Measurements from ENCODE around the gene CARMIL1. TPM values are rescaled to one million over a fixed set of nuclear protein-coding genes. Genes with fewer than 3 reads are reported as not detected.

The CARMIL1 gene
- total and polyA plus RNA-seq, 5 donors from 2014 or later, result 0.36 to 3.0 (median 0.49) TPM

GRCh38 chr6:25652007-25652515 lies 372.9 kb downstream of the CARMIL1 start, which contains the start of gene SCGN:
Gene SCGN, plus strand, starts transcription at chr6:25652215. Its CDS starts 189 bp downstream, at chr6:25652404.
- Histone ChIP-seq H3K4me3 (ENCODE audit: low read depth, low read length) (no peak within 1 kb of the TSS), H3K27me3 (ENCODE audit: control insufficient read depth, insufficient read depth, low read length) (peaks cover 21% of the 10 kb centered on the region), H3K36me3 (ENCODE audit: control insufficient read depth, insufficient read depth, low read length) (no peaks in the 10 kb centered on the region), H3K4me1 (ENCODE audit: control insufficient read depth, insufficient read depth, low read length, poor library complexity, severe bottlenecking) (no peaks in the 10 kb centered on the region), H3K9me3 (ENCODE audit: control insufficient read depth in 2 of 2, low read length in 2 of 2) (no peaks in the 10 kb centered on the region), H3K27ac (ENCODE audit: insufficient read depth, low read length, poor library complexity, severe bottlenecking) (no peak within 1 kb of the TSS)
- Mint-ChIP-seq H3K9me3 (peaks cover 0 to 2% (median 0%) of the 10 kb centered on the region in 7 donors), H3K36me3 (no peaks in the 10 kb centered on the region), H3K4me3 (no peak within 1 kb of the TSS), H3K4me1 (no peaks in the 10 kb centered on the region), H3K27ac (no peak within 1 kb of the TSS), H3K27me3 (peaks cover 57% of the 10 kb centered on the region)
- no peak for ATAC-seq (ENCODE audit: low read depth in 2 of 2)
- peak in 2 of 3 donors; percentile 13 to 26 for DNase-seq

DNA sequence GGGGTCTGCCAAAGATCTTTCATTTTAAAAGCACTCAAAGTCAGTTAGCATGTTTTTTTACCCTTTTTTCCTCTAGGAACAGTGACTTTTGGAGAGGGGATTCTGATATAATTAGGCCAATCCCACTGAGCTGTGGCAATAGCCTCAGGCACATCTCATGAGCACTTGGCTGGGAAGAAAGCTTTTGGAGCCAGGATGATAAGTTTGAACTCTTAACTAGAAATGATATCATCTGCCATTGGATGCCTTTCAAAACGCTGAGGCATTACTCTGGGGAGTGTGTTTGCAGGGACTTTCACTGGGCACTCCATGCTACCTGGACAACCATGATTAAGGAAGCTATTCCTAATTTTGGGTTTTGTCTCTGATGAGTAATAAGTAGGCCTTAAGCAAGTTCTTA lies 376.5 kb downstream of the CARMIL1 start:
- no peaks in the 10 kb centered on the region for H3K36me3 ChIP-seq (ENCODE audit: control insufficient read depth, insufficient read depth, low read length)
- no peak for ATAC-seq (ENCODE audit: low read depth in 2 of 2)
- H3K9me3 Mint-ChIP-seq, result no peaks in the 10 kb centered on the region
- H3K27me3 Mint-ChIP-seq, result peaks cover 43% of the 10 kb centered on the region
- H3K36me3 Mint-ChIP-seq, result no peaks in the 10 kb centered on the region
- no peak overlapping the region for H3K27ac Mint-ChIP-seq
- H3K27me3 ChIP-seq (ENCODE audit: control insufficient read depth, insufficient read depth, low read length), result peaks cover 17% of the 10 kb centered on the region
- no peak overlapping the region for H3K4me3 Mint-ChIP-seq
- no peak overlapping the region for H3K27ac ChIP-seq (ENCODE audit: insufficient read depth, low read length, poor library complexity, severe bottlenecking)
- H3K4me1 Mint-ChIP-seq, result no peaks in the 10 kb centered on the region
- no peaks in the 10 kb centered on the region for H3K9me3 ChIP-seq (ENCODE audit: control insufficient read depth in 2 of 2, low read length in 2 of 2)
- DNase-seq, result no peak
- no peak overlapping the region for H3K4me3 ChIP-seq (ENCODE audit: low read depth, low read length)
- no peaks in the 10 kb centered on the region for H3K4me1 ChIP-seq (ENCODE audit: control insufficient read depth, insufficient read depth, low read length, poor library complexity, severe bottlenecking)

GRCh38 chr6:25659633-25660368 lies 380.6 kb downstream of the CARMIL1 start:
- Mint-ChIP-seq H3K4me3 (no peak overlapping the region), H3K27me3 (peaks cover 45% of the 10 kb centered on the region), H3K36me3 (no peaks in the 10 kb centered on the region), H3K4me1 (no peaks in the 10 kb centered on the region), H3K27ac (no peak overlapping the region), H3K9me3 (no peaks in the 10 kb centered on the region)
- no peaks in the 10 kb centered on the region for H3K9me3 ChIP-seq (ENCODE audit: control insufficient read depth in 2 of 2, low read length in 2 of 2)
- H3K4me3 ChIP-seq (ENCODE audit: low read depth, low read length), result no peak overlapping the region
- DNase-seq (no peak), ATAC-seq (ENCODE audit: low read depth in 2 of 2) (no peak)
- no peaks in the 10 kb centered on the region for H3K4me1 ChIP-seq (ENCODE audit: control insufficient read depth, insufficient read depth, low read length, poor library complexity, severe bottlenecking)
- H3K36me3 ChIP-seq (ENCODE audit: control insufficient read depth, insufficient read depth, low read length), result no peaks in the 10 kb centered on the region
- H3K27me3 ChIP-seq (ENCODE audit: control insufficient read depth, insufficient read depth, low read length), result peaks cover 11% of the 10 kb centered on the region
- H3K27ac ChIP-seq (ENCODE audit: insufficient read depth, low read length, poor library complexity, severe bottlenecking), result no peak overlapping the region

DNA sequence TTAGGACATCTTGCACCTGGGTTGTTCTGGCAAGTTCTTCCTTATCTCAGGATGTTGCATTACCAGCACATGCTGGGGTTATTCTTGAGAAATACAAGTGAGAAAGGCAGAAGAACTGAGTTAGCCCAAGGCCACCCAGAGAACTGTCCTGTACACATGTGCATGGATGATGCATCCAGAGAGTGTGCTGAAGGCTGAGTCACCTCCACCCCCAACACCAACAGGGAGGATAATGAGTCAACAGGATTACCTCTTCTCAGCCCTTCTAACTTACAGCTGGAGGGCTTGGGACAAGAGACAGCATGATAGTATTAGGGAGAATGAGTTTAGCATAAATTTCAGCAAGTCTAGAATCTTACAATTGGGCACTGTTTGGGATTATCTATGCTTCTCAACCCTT lies 381.3 kb downstream of the CARMIL1 start:
- Mint-ChIP-seq H3K4me1 (no peaks in the 10 kb centered on the region), H3K9me3 (no peaks in the 10 kb centered on the region), H3K4me3 (no peak overlapping the region), H3K27me3 (peaks cover 41% of the 10 kb centered on the region), H3K27ac (no peak overlapping the region), H3K36me3 (no peaks in the 10 kb centered on the region)
- Histone ChIP-seq H3K27ac (ENCODE audit: insufficient read depth, low read length, poor library complexity, severe bottlenecking) (no peak overlapping the region), H3K4me3 (ENCODE audit: low read depth, low read length) (no peak overlapping the region), H3K4me1 (ENCODE audit: control insufficient read depth, insufficient read depth, low read length, poor library complexity, severe bottlenecking) (no peaks in the 10 kb centered on the region), H3K9me3 (ENCODE audit: control insufficient read depth in 2 of 2, low read length in 2 of 2) (no peaks in the 10 kb centered on the region), H3K27me3 (ENCODE audit: control insufficient read depth, insufficient read depth, low read length) (peaks cover 9% of the 10 kb centered on the region), H3K36me3 (ENCODE audit: control insufficient read depth, insufficient read depth, low read length) (no peaks in the 10 kb centered on the region)
- ATAC-seq (ENCODE audit: low read depth in 2 of 2) (no peak), DNase-seq (no peak)

GRCh38 chr6:25661129-25661779 lies 382.1 kb downstream of the CARMIL1 start:
- Histone ChIP-seq H3K27ac (ENCODE audit: insufficient read depth, low read length, poor library complexity, severe bottlenecking) (no peak overlapping the region), H3K27me3 (ENCODE audit: control insufficient read depth, insufficient read depth, low read length) (peaks cover 9% of the 10 kb centered on the region), H3K36me3 (ENCODE audit: control insufficient read depth, insufficient read depth, low read length) (no peaks in the 10 kb centered on the region), H3K4me3 (ENCODE audit: low read depth, low read length) (no peak overlapping the region), H3K4me1 (ENCODE audit: control insufficient read depth, insufficient read depth, low read length, poor library complexity, severe bottlenecking) (no peaks in the 10 kb centered on the region), H3K9me3 (ENCODE audit: control insufficient read depth in 2 of 2, low read length in 2 of 2) (no peaks in the 10 kb centered on the region)
- H3K36me3 Mint-ChIP-seq, result no peaks in the 10 kb centered on the region
- no peaks in the 10 kb centered on the region for H3K4me1 Mint-ChIP-seq
- H3K27ac Mint-ChIP-seq, result no peak overlapping the region
- DNase-seq (no peak), ATAC-seq (ENCODE audit: low read depth in 2 of 2) (no peak)
- H3K27me3 Mint-ChIP-seq, result peaks cover 42% of the 10 kb centered on the region
- H3K9me3 Mint-ChIP-seq, result no peaks in the 10 kb centered on the region
- no peak overlapping the region for H3K4me3 Mint-ChIP-seq

DNA sequence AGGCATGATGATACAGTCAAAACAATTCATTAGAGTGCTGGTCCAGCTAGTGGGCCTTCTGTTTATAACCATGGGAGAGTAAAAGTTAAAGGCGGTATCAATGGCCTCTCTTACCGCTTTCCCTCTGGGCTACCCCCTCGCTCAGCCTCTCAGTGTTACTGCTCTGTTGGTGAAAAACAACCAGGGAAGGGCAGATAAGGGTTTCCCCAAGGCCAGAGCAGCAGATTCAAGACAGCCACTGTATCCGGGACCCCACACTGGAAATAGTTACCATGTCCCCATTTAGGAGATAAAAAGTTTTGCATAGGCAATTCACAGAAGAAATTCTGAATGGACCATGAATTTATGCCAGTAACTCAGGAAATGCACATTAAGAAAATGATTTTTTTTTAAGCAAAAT lies 386.3 kb downstream of the CARMIL1 start:
- Mint-ChIP-seq H3K4me1 (no peaks in the 10 kb centered on the region), H3K36me3 (no peaks in the 10 kb centered on the region), H3K9me3 (no peaks in the 10 kb centered on the region), H3K4me3 (no peak overlapping the region), H3K27ac (no peak overlapping the region), H3K27me3 (peaks cover 32% of the 10 kb centered on the region)
- H3K27me3 ChIP-seq (ENCODE audit: control insufficient read depth, insufficient read depth, low read length), result peaks cover 6% of the 10 kb centered on the region
- no peaks in the 10 kb centered on the region for H3K36me3 ChIP-seq (ENCODE audit: control insufficient read depth, insufficient read depth, low read length)
- no peak for DNase-seq
- no peak overlapping the region for H3K27ac ChIP-seq (ENCODE audit: insufficient read depth, low read length, poor library complexity, severe bottlenecking)
- H3K4me3 ChIP-seq (ENCODE audit: low read depth, low read length), result no peak overlapping the region
- no peak for ATAC-seq (ENCODE audit: low read depth in 2 of 2)
- no peaks in the 10 kb centered on the region for H3K9me3 ChIP-seq (ENCODE audit: control insufficient read depth in 2 of 2, low read length in 2 of 2)
- H3K4me1 ChIP-seq (ENCODE audit: control insufficient read depth, insufficient read depth, low read length, poor library complexity, severe bottlenecking), result no peaks in the 10 kb centered on the region

DNA sequence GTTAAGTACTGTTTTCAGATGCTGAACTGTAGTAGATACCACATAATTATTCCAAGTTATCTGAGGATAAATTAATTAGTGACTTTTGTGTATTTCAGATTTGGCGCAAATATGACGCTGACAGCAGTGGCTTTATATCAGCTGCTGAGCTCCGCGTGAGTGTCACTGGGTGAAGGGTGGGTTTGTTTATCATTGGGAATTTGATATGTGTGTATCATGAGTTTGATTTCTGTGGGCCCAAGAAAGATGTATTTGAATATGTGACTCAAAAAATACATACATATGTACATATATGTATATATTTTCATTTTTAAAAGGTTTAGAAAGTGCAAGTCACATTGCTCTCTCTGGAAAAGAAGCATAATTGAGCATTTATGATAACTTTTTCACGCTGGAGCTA lies 390.2 kb downstream of the CARMIL1 start:
- peaks cover 18% of the 10 kb centered on the region for H3K27me3 Mint-ChIP-seq
- Histone ChIP-seq H3K4me1 (ENCODE audit: control insufficient read depth, insufficient read depth, low read length, poor library complexity, severe bottlenecking) (no peaks in the 10 kb centered on the region), H3K9me3 (ENCODE audit: control insufficient read depth in 2 of 2, low read length in 2 of 2) (no peaks in the 10 kb centered on the region), H3K4me3 (ENCODE audit: low read depth, low read length) (no peak overlapping the region), H3K27me3 (ENCODE audit: control insufficient read depth, insufficient read depth, low read length) (peaks cover 2% of the 10 kb centered on the region), H3K36me3 (ENCODE audit: control insufficient read depth, insufficient read depth, low read length) (no peaks in the 10 kb centered on the region), H3K27ac (ENCODE audit: insufficient read depth, low read length, poor library complexity, severe bottlenecking) (no peak overlapping the region)
- no peak for DNase-seq
- no peak for ATAC-seq (ENCODE audit: low read depth in 2 of 2)
- no peaks in the 10 kb centered on the region for H3K4me1 Mint-ChIP-seq
- H3K27ac Mint-ChIP-seq, result no peak overlapping the region
- H3K36me3 Mint-ChIP-seq, result no peaks in the 10 kb centered on the region
- no peaks in the 10 kb centered on the region for H3K9me3 Mint-ChIP-seq
- no peak overlapping the region for H3K4me3 Mint-ChIP-seq
